Liver (tissue), 9 donors: ENCODE measurements around the gene LMOD3. TPM values are rescaled to one million over a fixed set of nuclear protein-coding genes. Genes with fewer than 3 reads are reported as not detected.

ENCODE experiments used
- DNase-seq: peaks from one replicate; pipeline ENCODE4 v3.0.0-alpha.2; 2017; ENCODE audit warnings: low spot score
- H3K27ac ChIP-seq, 2 donors: one replicate each; pipeline ENCODE4 v1.7.0; 2013; ENCODE audit warnings: inconsistent platforms in 2 of 2, low read length in 2 of 2, control low read depth in 1 of 2, low read depth in 1 of 2, mild to moderate bottlenecking in 1 of 2
- H3K27me3 ChIP-seq, 4 donors: one replicate each; pipeline versions ENCODE4 v1.6.1 to v1.7.0; 2013; ENCODE audit warnings: low read length in 3 of 4, inconsistent platforms in 1 of 4, mild to moderate bottlenecking in 1 of 4, moderate library complexity in 1 of 4; ENCODE audit not compliant: control insufficient read depth in 4 of 4, insufficient read depth in 4 of 4
- H3K36me3 ChIP-seq, 4 donors: one replicate each; pipeline versions ENCODE4 v1.6.1 to v1.7.0; 2013; ENCODE audit warnings: low read length in 3 of 4, mild to moderate bottlenecking in 3 of 4, low read depth in 1 of 4, moderate library complexity in 1 of 4; ENCODE audit not compliant: control insufficient read depth in 4 of 4, insufficient read depth in 3 of 4
- H3K4me1 ChIP-seq, 4 donors: one replicate each; pipeline versions ENCODE4 v1.6.1 to v1.7.0; 2013; ENCODE audit warnings: low read length in 3 of 4, mild to moderate bottlenecking in 3 of 4, moderate library complexity in 1 of 4; ENCODE audit not compliant: control insufficient read depth in 4 of 4, insufficient read depth in 4 of 4
- H3K4me3 ChIP-seq, 3 donors: one replicate each; pipeline versions ENCODE4 v1.6.1 to v1.7.0; 2013; ENCODE audit warnings: low read length in 3 of 3, control low read depth in 1 of 3, low read depth in 1 of 3, mild to moderate bottlenecking in 1 of 3
- H3K9ac ChIP-seq, 2 donors: one replicate each; pipeline ENCODE4 v1.7.0; 2013; ENCODE audit warnings: low read length in 2 of 2, mild to moderate bottlenecking in 2 of 2, moderate library complexity in 2 of 2, control low read depth in 1 of 2, low read depth in 1 of 2
- H3K9me3 ChIP-seq, 4 donors: one replicate each; pipeline versions ENCODE4 v1.6.1 to v1.7.0; 2013; ENCODE audit warnings: low read length in 3 of 4; ENCODE audit not compliant: control insufficient read depth in 4 of 4
- EGR1 ChIP-seq, 2 donors: IDR thresholded peaks; 2 replicates each; pipeline ENCODE4 v1.6.1; 2016 to 2018; ENCODE audit warnings: antibody characterized with exemption in 2 of 2, low read depth in 2 of 2
- FOXA1 ChIP-seq: IDR thresholded peaks from 2 replicates; pipeline ENCODE4 v1.6.1; 2016; ENCODE audit warnings: antibody characterized with exemption
- FOXA2 ChIP-seq: IDR thresholded peaks from 2 replicates; pipeline ENCODE4 v1.6.1; 2016; ENCODE audit warnings: antibody characterized with exemption
- GABPA ChIP-seq, 2 donors: IDR thresholded peaks in 1 of 2; conservative IDR thresholded peaks in 1 of 2; 2 replicates each; pipeline ENCODE4 v1.6.1; 2016; ENCODE audit warnings: antibody characterized with exemption in 2 of 2, mild to moderate bottlenecking in 1 of 2, moderate library complexity in 1 of 2
- HNF4A ChIP-seq, 2 donors: conservative IDR thresholded peaks; 2 replicates each; pipeline ENCODE4 v1.6.1; 2016; ENCODE audit warnings: antibody characterized with exemption in 2 of 2, mild to moderate bottlenecking in 2 of 2
- HNF4G ChIP-seq: IDR thresholded peaks from 2 replicates; pipeline ENCODE4 v1.6.1; 2016; ENCODE audit warnings: antibody characterized with exemption
- JUND ChIP-seq, 2 donors: IDR thresholded peaks; 2 replicates each; pipeline ENCODE4 v1.6.1; 2016; ENCODE audit warnings: antibody characterized with exemption in 2 of 2
- NR2F2 ChIP-seq: IDR thresholded peaks from 2 replicates; pipeline ENCODE4 v1.6.1; 2016; ENCODE audit warnings: antibody characterized with exemption
- RAD21 ChIP-seq, 2 donors: IDR thresholded peaks; 2 replicates each; pipeline ENCODE4 v1.6.1; 2016; ENCODE audit warnings: antibody characterized with exemption in 2 of 2, mild to moderate bottlenecking in 2 of 2
- RXRA ChIP-seq, 2 donors: IDR thresholded peaks; 2 replicates each; pipeline ENCODE4 v1.6.1; 2017 to 2018; ENCODE audit warnings: antibody characterized with exemption in 2 of 2, mild to moderate bottlenecking in 1 of 2
- SP1 ChIP-seq: IDR thresholded peaks from 2 replicates; pipeline ENCODE4 v1.6.1; 2018; ENCODE audit warnings: antibody characterized with exemption, mild to moderate bottlenecking
- TAF1 ChIP-seq: conservative IDR thresholded peaks from 2 replicates; pipeline ENCODE4 v1.6.1; 2016; ENCODE audit warnings: antibody characterized with exemption, mild to moderate bottlenecking
- YY1 ChIP-seq: IDR thresholded peaks from 2 replicates; pipeline ENCODE4 v1.6.1; 2016; ENCODE audit warnings: antibody characterized with exemption, mild to moderate bottlenecking
- WGBS: extraction: QIAGEN DNeasy Blood & Tissue Kit; methylation state at CpG from one replicate; pipeline ENCODE4 v1.1.7; 2013; 5-methylcytosine and 5-hydroxymethylcytosine counted together
- polyA plus RNA-seq, 2 donors: library from polyadenylated mRNA; stranded (reverse) in 1 of 2; unstranded in 1 of 2; fragments of 200-250 nt in 1 of 2; fragments of >200 nt in 1 of 2; fragmentation: Nextera tagmentation in 1 of 2; extraction: Ambion mirVana in 1 of 2; gene quantifications; one replicate each; pipeline versions ENCODE4 v1.2.1 to v1.2.3, GENCODE V29; 2013 to 2015
- total RNA-seq, 2 donors: library from RNA; depleted of rRNA; stranded (reverse); fragments of >200 nt; gene quantifications; one replicate each; pipeline ENCODE4 v1.2.3, GENCODE V29; 2014
- TF ChIP-seq, protein P1 (sequence below): fragments of 150-350 bp; IDR thresholded peaks from 2 replicates; pipeline ENCODE4 v1.5.1; 2017; ENCODE audit warnings: improper control_type of control experiment, low read depth, low read length; ENCODE audit not compliant: missing input control
- TF ChIP-seq, protein P2 (sequence below): IDR thresholded peaks from 2 replicates; pipeline ENCODE4 v1.6.1; 2016; ENCODE audit warnings: antibody characterized with exemption
- TF ChIP-seq, protein P3 (sequence below): IDR thresholded peaks from 2 replicates; pipeline ENCODE4 v1.6.1; 2016; ENCODE audit warnings: antibody characterized with exemption, mild to moderate bottlenecking
- donor health status: healthy.
- donor health status: healthy.
- donor health status: healthy.
- donor health status: healthy.
- donor health status: healthy.

The LMOD3 gene
- total and polyA plus RNA-seq, 4 donors = 0.02 to 0.04 TPM; not detected in 2

DNA sequence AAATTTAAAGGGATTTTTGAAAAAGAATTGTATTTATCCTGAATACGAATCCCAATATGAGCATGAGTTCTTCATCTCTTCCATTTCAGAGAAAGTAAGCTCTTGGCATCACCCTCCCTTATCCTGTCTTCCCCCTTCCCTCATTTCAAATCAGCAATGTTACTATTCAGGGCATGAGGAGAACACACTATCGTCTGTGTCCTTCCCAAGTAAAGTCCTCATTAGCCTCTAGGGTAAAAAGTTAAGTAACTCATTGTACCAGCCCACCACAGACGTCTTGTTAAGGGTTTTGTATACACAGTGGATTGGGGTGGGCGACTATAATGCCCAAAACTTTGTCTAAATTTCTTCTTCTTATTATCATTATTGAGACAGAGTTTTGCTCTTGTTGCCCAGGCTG lies 22.8 kb downstream of the LMOD3 start (continued):
- TF ChIP-seq, protein P1, sequence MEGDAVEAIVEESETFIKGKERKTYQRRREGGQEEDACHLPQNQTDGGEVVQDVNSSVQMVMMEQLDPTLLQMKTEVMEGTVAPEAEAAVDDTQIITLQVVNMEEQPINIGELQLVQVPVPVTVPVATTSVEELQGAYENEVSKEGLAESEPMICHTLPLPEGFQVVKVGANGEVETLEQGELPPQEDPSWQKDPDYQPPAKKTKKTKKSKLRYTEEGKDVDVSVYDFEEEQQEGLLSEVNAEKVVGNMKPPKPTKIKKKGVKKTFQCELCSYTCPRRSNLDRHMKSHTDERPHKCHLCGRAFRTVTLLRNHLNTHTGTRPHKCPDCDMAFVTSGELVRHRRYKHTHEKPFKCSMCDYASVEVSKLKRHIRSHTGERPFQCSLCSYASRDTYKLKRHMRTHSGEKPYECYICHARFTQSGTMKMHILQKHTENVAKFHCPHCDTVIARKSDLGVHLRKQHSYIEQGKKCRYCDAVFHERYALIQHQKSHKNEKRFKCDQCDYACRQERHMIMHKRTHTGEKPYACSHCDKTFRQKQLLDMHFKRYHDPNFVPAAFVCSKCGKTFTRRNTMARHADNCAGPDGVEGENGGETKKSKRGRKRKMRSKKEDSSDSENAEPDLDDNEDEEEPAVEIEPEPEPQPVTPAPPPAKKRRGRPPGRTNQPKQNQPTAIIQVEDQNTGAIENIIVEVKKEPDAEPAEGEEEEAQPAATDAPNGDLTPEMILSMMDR = no peak
- TF ChIP-seq GABPA (IDR thresholded peaks at IDR 0.05 in 1 of 2, conservative IDR thresholded peaks at IDR 0.05 in 1 of 2) (no peak), HNF4A (conservative IDR thresholded peaks at IDR 0.05) (no peak), HNF4G (no peak)

DNA sequence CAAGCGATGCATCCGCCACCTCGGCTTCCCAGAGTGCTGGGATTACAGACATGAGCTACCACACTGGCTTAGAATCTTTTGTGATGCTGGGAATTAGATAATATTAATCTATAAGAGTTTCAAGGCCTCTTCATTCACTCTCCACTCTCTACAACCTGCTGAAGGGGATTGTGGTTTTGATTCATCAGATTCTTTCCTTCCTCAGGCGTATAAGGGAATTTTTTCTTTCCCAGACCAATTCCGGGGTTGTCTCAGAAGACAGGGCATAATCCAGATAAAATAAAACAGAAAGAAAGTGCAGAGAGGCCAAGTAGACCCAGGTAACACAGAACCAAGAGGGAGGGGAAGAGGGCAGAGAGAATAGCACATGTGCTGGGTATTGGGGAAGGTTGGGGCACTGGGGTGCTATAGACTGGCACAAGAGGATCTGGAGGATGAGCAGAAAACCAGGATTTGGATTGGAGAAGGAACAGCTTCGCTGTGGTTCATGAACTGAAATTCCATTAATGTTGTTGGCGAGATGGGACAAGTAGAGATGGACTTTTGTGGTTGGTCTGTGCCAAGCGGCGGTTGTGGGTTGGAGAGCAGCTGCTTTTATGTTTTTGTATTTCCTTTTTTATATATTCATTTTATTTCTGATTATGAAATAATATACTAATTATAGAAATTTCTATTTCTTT lies 24.8 kb downstream of the LMOD3 start:
- H3K9me3 ChIP-seq = no peaks in the 10 kb centered on the region
- no peak for DNase-seq
- no peak overlapping the region for H3K27ac ChIP-seq
- H3K27me3 ChIP-seq = no peaks in the 10 kb centered on the region
- WGBS = 92% methylated on average over 9 of the region's 9 CpGs
- peaks cover 6 to 14% (median 12%) of the 10 kb centered on the region in 4 donors for H3K4me1 ChIP-seq
- no peak overlapping the region for H3K9ac ChIP-seq
- peaks cover 0 to 9% (median 5%) of the 10 kb centered on the region in 4 donors for H3K36me3 ChIP-seq
- TF ChIP-seq TAF1 (no peak), RXRA (IDR thresholded peaks at IDR 0.05) (no peak), FOXA1 (no peak)
- TF ChIP-seq, protein P2, sequence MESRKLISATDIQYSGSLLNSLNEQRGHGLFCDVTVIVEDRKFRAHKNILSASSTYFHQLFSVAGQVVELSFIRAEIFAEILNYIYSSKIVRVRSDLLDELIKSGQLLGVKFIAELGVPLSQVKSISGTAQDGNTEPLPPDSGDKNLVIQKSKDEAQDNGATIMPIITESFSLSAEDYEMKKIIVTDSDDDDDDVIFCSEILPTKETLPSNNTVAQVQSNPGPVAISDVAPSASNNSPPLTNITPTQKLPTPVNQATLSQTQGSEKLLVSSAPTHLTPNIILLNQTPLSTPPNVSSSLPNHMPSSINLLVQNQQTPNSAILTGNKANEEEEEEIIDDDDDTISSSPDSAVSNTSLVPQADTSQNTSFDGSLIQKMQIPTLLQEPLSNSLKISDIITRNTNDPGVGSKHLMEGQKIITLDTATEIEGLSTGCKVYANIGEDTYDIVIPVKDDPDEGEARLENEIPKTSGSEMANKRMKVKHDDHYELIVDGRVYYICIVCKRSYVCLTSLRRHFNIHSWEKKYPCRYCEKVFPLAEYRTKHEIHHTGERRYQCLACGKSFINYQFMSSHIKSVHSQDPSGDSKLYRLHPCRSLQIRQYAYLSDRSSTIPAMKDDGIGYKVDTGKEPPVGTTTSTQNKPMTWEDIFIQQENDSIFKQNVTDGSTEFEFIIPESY = no peak
- TF ChIP-seq, protein P3, sequence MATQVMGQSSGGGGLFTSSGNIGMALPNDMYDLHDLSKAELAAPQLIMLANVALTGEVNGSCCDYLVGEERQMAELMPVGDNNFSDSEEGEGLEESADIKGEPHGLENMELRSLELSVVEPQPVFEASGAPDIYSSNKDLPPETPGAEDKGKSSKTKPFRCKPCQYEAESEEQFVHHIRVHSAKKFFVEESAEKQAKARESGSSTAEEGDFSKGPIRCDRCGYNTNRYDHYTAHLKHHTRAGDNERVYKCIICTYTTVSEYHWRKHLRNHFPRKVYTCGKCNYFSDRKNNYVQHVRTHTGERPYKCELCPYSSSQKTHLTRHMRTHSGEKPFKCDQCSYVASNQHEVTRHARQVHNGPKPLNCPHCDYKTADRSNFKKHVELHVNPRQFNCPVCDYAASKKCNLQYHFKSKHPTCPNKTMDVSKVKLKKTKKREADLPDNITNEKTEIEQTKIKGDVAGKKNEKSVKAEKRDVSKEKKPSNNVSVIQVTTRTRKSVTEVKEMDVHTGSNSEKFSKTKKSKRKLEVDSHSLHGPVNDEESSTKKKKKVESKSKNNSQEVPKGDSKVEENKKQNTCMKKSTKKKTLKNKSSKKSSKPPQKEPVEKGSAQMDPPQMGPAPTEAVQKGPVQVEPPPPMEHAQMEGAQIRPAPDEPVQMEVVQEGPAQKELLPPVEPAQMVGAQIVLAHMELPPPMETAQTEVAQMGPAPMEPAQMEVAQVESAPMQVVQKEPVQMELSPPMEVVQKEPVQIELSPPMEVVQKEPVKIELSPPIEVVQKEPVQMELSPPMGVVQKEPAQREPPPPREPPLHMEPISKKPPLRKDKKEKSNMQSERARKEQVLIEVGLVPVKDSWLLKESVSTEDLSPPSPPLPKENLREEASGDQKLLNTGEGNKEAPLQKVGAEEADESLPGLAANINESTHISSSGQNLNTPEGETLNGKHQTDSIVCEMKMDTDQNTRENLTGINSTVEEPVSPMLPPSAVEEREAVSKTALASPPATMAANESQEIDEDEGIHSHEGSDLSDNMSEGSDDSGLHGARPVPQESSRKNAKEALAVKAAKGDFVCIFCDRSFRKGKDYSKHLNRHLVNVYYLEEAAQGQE = no peak
- no peak overlapping the region for H3K4me3 ChIP-seq

DNA sequence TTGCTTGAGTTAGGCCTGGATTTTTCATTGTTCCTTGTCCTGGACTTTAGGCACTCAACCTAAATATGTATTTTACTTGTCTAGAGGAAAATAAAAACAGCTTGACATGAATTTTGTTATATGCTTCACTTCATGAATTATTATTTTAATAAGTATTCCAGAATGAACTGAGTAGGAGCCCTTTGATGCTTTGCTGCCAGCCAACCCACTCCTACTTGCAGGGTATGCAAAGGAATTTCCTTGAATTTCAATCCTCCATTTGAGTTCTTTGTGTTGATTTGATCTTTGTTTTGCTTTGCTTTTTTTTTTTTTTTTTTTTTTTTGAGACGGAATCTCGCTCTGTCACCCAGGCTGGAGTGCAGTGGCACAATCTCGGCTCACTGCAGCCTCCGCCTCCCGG lies 26.1 kb downstream of the LMOD3 start:
- H3K9me3 ChIP-seq = no peaks in the 10 kb centered on the region
- no peak overlapping the region for H3K9ac ChIP-seq
- H3K27ac ChIP-seq = no peak overlapping the region
- H3K27me3 ChIP-seq = no peaks in the 10 kb centered on the region
- H3K4me1 ChIP-seq = peaks cover 5 to 26% (median 22%) of the 10 kb centered on the region in 4 donors
- H3K36me3 ChIP-seq = no peaks in the 10 kb centered on the region
- DNase-seq = no peak
- H3K4me3 ChIP-seq = no peak overlapping the region
- WGBS = 95% methylated on average over 4 of the region's 5 CpGs
- TF ChIP-seq TAF1 (no peak), NR2F2 (no peak), HNF4G (no peak), SP1 (no peak), JUND (IDR thresholded peaks at IDR 0.05) (no peak), YY1 (no peak), FOXA2 (no peak), EGR1 (IDR thresholded peaks at IDR 0.05; ENCODE audit: low read depth in 2 of 2) (no peak), GABPA (IDR thresholded peaks at IDR 0.05 in 1 of 2, conservative IDR thresholded peaks at IDR 0.05 in 1 of 2) (no peak), RAD21 (IDR thresholded peaks at IDR 0.05) (no peak), FOXA1 (no peak)
- TF ChIP-seq, protein P3 = no peak
- TF ChIP-seq, protein P2 = no peak
